MM.1S (cell line): ENCODE data around the gene CAPN11.

ENCODE experiments used
- DNase-seq: peaks from one replicate; pipeline ENCODE4 v3.0.0-alpha.2; 2015
- H2AFZ ChIP-seq: fragments of 300-600 bp; sonication (generic); 2 replicates; pipeline ENCODE4 v1.6.0; 2016; ENCODE audit warnings: antibody characterized with exemption, low read length
- H3F3A ChIP-seq: fragments of 300-600 bp; sonication (generic); 2 replicates; pipeline ENCODE4 v1.6.1; 2016; ENCODE audit warnings: mild to moderate bottlenecking, antibody characterized with exemption, low read length, moderate library complexity, mixed read lengths; ENCODE audit not compliant: insufficient read depth
- H3K27ac ChIP-seq: fragments of 300-600 bp; sonication (generic); 2 replicates; pipeline ENCODE4 v1.5.1; 2016; ENCODE audit warnings: mild to moderate bottlenecking, low read length
- H3K27me3 ChIP-seq: fragments of 300-600 bp; sonication (generic); replicated peaks from 2 replicates; pipeline ENCODE4 v1.6.0; 2016; ENCODE audit warnings: low read length; ENCODE audit not compliant: insufficient read depth
- H3K36me3 ChIP-seq: fragments of 300-600 bp; sonication (generic); replicated peaks from 2 replicates; pipeline ENCODE4 v1.6.1; 2016; ENCODE audit warnings: mild to moderate bottlenecking, low read length, mixed read lengths; ENCODE audit not compliant: insufficient read depth
- H3K4me1 ChIP-seq: fragments of 300-600 bp; sonication (generic); 2 replicates; pipeline ENCODE4 v1.6.1; 2016; ENCODE audit warnings: low read length, mixed read lengths
- H3K4me2 ChIP-seq: fragments of 300-600 bp; sonication (generic); 2 replicates; pipeline ENCODE4 v1.6.0; 2016; ENCODE audit warnings: low read depth, low read length
- H3K4me3 ChIP-seq: fragments of 300-600 bp; sonication (generic); 2 replicates; pipeline ENCODE4 v1.5.1; 2016; ENCODE audit warnings: low read length, mixed read lengths
- H3K79me2 ChIP-seq: fragments of 300-600 bp; sonication (generic); 2 replicates; pipeline ENCODE4 v1.6.1; 2016; ENCODE audit warnings: mixed run types, low read length, mixed read lengths
- H3K9ac ChIP-seq: fragments of 300-600 bp; sonication (generic); 2 replicates; pipeline ENCODE4 v1.6.1; 2016; ENCODE audit warnings: low read length, mixed read lengths
- H3K9me2 ChIP-seq: fragments of 300-600 bp; sonication (generic); replicated peaks from 2 replicates; pipeline ENCODE4 v1.6.1; 2016; ENCODE audit warnings: mild to moderate bottlenecking, low read length, mixed read lengths; ENCODE audit not compliant: insufficient read depth
- H3K9me3 ChIP-seq: fragments of 300-600 bp; sonication (generic); replicated peaks from 2 replicates; pipeline ENCODE4 v1.6.1; 2016; ENCODE audit warnings: mild to moderate bottlenecking, low read length, mixed read lengths; ENCODE audit not compliant: insufficient read depth
- H4K20me1 ChIP-seq: fragments of 300-600 bp; sonication (generic); 2 replicates; pipeline ENCODE4 v1.6.1; 2016; ENCODE audit warnings: mild to moderate bottlenecking, low read length, moderate library complexity, mixed read lengths; ENCODE audit not compliant: insufficient read depth
- EZH2 ChIP-seq: fragments of 300-600 bp; sonication (generic); optimal IDR thresholded peaks from 2 replicates; pipeline ENCODE3; 2017; ENCODE audit warnings: low read depth, mild to moderate bottlenecking, antibody characterized with exemption, low read length, mixed read lengths
- EZH2phosphoT487 ChIP-seq: fragments of 300-600 bp; sonication (generic); IDR thresholded peaks from 2 replicates; pipeline ENCODE4 v1.6.1; 2018; ENCODE audit warnings: antibody characterized with exemption, low read length
- TF ChIP-seq, protein P1 (sequence below): fragments of 300-600 bp; sonication (generic); IDR thresholded peaks from 2 replicates; pipeline ENCODE4 v1.5.1; 2016; ENCODE audit warnings: antibody characterized with exemption, low read length, mixed read lengths

CAPN11 gene

DNA sequence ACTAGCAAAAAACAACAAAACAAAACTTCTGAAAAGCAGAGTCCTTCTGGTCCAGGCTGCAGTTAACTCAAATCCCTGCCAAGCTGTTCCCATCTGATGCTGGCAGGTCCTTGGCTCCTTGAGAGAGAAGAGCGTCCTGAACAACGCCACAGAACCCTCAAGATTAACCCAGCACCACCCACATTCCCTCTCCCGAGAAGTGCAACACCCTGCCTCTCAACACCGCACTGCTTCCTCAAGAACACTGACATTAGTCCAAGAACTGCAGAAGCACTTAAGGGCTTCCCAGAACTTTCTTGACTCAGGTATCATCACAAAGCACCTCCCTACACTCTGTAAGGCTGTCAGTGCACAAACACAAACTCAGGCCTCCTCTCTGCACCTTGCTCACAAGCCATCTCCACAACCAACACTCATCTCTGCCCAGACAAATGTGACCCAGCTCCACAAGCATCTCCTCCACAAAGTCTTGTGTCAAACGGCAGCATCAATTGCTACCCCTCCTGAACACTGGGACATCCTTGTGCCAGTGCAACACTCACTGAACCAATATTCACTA, 38.8 kb upstream of the CAPN11 start:
- H3K4me2 ChIP-seq, result no peak overlapping the region

DNA sequence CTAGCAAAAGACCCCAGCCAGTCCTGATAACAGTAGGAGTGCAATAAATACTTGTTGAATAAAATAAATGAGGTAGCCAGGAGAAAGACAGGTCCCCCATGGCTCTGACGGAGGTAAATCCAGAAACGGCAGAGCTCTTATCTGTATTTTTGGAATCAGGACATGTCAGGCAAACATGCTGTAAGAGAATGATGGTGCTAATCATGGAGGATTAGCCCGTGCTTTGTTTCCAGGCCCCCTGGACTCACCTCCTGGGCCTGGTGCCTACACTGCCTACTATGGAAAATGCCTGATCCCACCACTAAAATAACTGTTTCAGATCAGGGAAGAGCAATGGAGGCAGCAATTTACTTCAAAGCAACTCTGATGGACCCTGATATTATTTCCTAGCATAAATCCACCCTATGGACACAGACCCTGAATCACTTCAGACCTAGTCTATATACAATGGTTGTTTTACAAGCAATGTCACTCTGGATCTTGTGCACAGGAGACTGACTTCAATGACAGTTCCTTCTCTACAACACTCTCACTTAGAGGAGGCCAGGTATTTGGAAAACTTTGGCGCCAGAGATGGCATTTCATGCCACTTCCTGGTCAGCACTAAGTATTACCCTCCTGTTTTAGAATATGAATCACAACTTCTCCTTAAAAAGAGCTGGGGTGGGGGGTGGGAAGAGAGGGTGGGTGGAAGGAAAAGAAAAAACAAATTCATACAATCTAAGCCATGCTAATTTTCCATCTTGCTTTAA, 37.8 kb upstream of the CAPN11 start:
- no peak for DNase-seq
- Histone ChIP-seq H3K9me2 (no peaks in the 10 kb centered on the region), H3K4me2 (no peak overlapping the region), H3K36me3 (no peaks in the 10 kb centered on the region), H3K27me3 (no peaks in the 10 kb centered on the region), H3K27ac (no peak overlapping the region), H3K4me3 (no peak overlapping the region), H3K9me3 (no peaks in the 10 kb centered on the region), H3K79me2 (peaks cover 97% of the 10 kb centered on the region), H2AFZ (no peak overlapping the region), H3K4me1 (peaks cover 56% of the 10 kb centered on the region), H4K20me1 (peaks cover 65% of the 10 kb centered on the region), H3K9ac (no peak overlapping the region), H3F3A (peaks cover 30% of the 10 kb centered on the region)
- no peak for TF ChIP-seq EZH2phosphoT487
- TF ChIP-seq EZH2, result no peak
- TF ChIP-seq, protein P1, sequence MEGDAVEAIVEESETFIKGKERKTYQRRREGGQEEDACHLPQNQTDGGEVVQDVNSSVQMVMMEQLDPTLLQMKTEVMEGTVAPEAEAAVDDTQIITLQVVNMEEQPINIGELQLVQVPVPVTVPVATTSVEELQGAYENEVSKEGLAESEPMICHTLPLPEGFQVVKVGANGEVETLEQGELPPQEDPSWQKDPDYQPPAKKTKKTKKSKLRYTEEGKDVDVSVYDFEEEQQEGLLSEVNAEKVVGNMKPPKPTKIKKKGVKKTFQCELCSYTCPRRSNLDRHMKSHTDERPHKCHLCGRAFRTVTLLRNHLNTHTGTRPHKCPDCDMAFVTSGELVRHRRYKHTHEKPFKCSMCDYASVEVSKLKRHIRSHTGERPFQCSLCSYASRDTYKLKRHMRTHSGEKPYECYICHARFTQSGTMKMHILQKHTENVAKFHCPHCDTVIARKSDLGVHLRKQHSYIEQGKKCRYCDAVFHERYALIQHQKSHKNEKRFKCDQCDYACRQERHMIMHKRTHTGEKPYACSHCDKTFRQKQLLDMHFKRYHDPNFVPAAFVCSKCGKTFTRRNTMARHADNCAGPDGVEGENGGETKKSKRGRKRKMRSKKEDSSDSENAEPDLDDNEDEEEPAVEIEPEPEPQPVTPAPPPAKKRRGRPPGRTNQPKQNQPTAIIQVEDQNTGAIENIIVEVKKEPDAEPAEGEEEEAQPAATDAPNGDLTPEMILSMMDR, result no peak

More for the DNA sequence above, 38.8 kb upstream of the CAPN11 start:
- no peak for DNase-seq
- Histone ChIP-seq H3K9me3 (no peaks in the 10 kb centered on the region), H3K4me3 (no peak overlapping the region), H3F3A (peaks cover 40% of the 10 kb centered on the region), H3K27me3 (no peaks in the 10 kb centered on the region), H3K36me3 (no peaks in the 10 kb centered on the region), H3K4me1 (peaks cover 61% of the 10 kb centered on the region), H3K9me2 (no peaks in the 10 kb centered on the region), H4K20me1 (peaks cover 56% of the 10 kb centered on the region), H3K79me2 (peaks cover 95% of the 10 kb centered on the region), H3K27ac (no peak overlapping the region), H2AFZ (no peak overlapping the region), H3K9ac (no peak overlapping the region)
- TF ChIP-seq, protein P1, result no peak
- TF ChIP-seq EZH2phosphoT487 (no peak), EZH2 (no peak)

DNA sequence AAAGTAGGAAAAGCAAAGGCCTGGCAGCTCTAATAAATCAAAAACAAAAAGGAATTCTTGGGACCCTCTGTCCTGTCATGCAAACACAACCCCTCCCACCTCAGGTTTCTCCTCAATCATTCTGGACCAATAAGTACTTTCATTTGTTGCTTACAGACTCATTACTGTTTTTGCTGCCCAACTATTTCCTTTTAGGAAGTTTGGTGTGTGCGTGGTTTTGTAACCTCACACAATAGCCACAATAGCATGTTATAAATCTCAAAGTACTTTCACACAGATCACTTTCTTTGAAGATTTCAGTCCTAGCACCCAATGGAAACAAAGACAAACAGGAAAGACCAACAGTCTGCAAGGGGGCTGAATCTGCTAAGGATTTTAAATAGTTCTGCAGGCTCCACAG, 35.8 kb upstream of the CAPN11 start:
- peaks cover 17% of the 10 kb centered on the region for H3F3A ChIP-seq
- no peaks in the 10 kb centered on the region for H3K27me3 ChIP-seq
- peak; percentile 54 for DNase-seq
- no peak overlapping the region for H3K27ac ChIP-seq
- H3K9ac ChIP-seq, result no peak overlapping the region
- peaks cover 96% of the 10 kb centered on the region for H3K79me2 ChIP-seq
- H3K4me2 ChIP-seq, result no peak overlapping the region
- no peaks in the 10 kb centered on the region for H3K9me2 ChIP-seq
- H3K36me3 ChIP-seq, result no peaks in the 10 kb centered on the region
- H4K20me1 ChIP-seq, result peaks cover 66% of the 10 kb centered on the region
- TF ChIP-seq, protein P1, result no peak
- TF ChIP-seq EZH2 (no peak), EZH2phosphoT487 (no peak)
- peaks cover 43% of the 10 kb centered on the region for H3K4me1 ChIP-seq
- H3K9me3 ChIP-seq, result no peaks in the 10 kb centered on the region
- no peak overlapping the region for H2AFZ ChIP-seq
- no peak overlapping the region for H3K4me3 ChIP-seq
